Stimulated activated CD8-positive, alpha-beta memory T cell treated with anti-CD3 and anti-CD28 coated beads, Interleukin-12 subunit alpha, Interleukin-12 subunit beta, amount 100 ng/mL, for 24 hours (primary cell): ENCODE data around the gene APAF1.
"Not testable (repeated sequence)": the region's sequence is repeated elsewhere in the genome, so short reads cannot be mapped to it uniquely, and the experiment has no call there.

Source experiments
- DNase-seq: peaks from one replicate; pipeline ENCODE4 v3.0.0-alpha.2; 2020; ENCODE audit errors: extremely low read depth

Gene APAF1

DNA sequence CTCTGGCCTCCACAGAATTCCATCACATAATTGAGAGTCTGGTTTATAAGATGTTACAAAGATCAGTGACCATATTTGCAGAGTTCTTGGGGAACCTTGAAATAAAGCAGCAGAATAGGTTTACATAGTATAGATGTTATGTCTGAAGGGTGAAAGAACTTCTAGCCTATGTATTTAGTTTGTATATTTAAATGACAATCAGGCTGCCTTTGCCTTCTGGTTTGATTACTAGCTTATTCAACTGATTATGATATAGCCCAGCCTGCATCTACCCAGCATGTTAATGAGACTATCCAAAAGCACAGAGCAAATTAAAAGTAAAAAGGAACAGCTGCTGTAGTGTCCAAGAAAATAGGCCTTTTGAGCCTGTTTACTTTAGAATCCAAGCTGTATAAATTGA is 85.3 kb downstream of the APAF1 start:
- no peak for DNase-seq

DNA sequence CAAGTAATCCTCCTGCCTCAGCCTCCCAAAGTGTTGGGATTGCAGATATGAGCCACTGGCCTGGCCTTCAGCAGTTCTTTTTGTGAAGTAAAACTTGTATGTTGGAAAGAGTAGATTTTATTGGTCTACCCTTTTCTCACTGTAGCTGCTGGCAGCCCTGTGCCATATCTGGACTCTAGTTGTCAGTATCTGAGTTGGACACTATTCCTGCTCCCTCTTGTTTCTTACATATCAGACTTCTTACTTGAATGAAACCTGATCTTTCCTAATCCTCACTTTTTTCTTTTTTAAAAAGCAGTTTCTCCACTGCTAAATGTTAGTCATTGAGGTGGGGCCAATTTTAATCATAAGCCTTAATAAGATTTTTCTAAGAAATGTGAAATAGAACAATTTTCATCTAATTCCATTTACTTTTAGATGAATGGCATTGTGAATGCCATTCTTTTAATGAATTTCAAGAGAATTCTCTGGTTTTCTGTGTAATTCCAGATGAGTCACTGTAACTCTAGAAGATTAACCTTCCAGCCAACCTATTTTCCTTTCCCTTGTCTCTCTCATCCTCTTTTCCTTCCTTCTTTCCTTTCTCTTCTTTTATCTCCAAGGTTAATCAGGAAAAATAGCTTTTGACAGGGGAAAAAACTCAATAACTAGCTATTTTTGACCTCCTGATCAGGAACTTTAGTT is 88.7 kb downstream of the APAF1 start:
- DNase-seq: no peak

DNA sequence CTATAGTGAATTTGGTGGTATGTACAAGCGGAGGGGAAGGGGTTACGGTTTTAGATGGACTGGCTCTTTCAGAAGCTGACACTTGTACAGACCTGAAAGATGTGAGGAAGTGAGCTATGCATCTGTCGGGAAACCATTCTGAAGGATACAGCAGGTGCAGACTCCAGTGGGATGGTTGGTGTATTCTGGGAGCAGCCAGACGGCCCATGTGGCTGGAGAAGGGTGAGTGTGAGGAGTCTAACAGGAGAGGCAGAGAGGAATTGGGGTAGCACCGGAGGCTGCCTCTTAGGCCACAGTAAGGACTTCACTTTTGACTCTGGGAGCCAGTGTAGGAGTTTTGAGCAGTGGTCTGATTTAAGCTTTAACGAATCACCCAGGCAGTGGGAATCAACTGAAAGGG is 90.7 kb downstream of the APAF1 start:
- no peak for DNase-seq

DNA sequence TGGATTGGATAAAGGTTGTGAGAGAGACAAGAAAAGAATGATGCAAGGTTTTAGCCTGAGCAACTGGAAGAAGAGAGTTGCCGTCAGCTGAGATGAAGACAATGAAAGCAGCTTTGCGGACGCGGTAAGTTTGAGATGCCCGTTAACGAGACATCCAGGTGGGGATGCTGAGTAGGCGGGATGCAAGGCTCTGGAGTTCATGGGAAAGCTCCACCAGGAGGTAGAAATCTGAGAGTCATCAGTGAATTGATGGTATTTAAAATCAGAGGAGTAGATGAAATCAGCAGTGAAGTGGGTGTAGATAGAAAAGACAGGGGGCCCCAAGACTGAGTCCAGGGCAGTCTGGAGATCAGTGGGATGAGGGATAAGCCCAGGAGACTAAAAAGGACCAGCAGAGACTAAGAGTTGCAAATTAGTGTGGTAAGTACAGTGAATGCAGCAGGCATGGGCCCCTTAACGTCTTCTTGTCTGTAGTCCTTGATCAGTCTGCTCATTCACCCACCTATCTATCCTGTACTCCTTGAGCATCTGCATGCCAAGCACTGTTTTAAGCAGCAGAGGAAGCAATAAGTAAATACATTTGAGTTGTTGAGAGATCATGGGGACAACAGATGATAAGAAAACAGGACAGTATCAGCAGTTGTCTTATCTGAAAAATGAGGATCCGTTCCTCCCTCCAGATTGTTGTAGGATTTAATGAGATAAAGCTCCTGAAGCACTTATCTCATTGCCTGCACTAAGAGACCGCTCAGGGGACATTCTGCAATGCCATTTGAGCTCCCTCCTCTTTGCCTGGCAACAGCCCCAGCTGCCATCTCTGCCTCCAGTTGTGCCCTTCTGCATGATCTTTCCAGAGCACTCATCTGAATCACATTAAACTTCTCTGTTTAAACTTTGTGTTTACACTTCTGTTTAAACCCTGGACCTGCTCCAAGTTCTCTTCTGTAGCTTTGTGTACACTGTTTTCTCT is 91.5 kb downstream of the APAF1 start:
- DNase-seq: no peak

DNA sequence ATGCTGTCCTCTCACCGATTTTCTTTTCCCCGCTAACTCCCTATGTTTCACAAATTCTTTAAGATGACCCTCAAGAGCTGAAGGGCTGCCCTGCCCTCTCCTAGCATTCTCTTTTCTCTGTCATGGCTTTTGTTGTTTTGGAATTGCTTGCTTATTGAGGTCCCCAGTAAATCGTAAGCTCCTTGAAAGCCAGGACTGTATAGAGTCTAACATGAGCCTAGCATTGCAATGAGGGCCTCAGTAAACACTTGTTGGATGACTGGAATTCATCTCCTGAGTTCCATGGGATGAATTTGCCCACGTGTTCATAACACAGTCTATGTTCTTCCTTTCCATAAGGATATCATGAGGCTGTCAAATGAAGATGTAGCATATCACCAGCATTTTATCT is 92.2 kb downstream of the APAF1 start:
- no peak for DNase-seq

DNA sequence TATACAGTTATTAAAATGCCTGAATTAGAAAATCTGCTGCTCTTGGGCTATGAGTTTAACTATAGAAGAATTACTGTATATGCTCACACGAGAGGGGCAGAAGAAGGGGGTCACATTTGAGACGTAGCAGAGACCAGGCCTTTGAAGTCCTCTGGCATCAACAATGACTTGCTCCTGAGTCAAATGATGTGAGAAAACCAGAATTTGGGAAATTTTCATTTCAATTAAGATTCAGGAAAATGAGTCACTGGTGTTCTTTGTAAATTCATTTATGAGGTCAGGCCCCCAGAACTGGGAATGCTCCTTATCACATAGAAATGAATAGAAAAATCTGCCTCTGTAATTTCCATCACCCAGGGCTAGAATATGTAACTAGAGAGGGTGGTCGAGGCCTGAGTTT is 92.9 kb downstream of the APAF1 start:
- no peak for DNase-seq

DNA sequence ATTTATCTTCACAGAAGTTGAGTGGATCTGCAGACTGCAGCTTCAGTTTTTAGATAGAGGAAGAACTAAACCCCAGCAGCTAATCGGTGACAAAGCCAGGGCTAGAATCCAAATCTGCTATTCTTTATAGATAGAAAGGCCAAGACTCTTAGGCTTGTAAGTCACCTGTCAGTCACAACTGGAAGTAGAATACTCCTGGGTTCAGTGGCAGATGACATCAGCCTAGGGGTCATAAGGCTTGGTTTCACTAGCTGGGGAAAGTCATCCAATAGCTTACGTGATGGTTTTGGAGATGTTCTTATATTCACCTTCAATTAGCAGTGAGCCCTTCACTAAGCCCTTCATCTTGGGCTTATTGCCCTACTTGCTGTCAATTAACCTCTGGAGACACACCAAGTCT is 93.4 kb downstream of the APAF1 start:
- no peak for DNase-seq

DNA sequence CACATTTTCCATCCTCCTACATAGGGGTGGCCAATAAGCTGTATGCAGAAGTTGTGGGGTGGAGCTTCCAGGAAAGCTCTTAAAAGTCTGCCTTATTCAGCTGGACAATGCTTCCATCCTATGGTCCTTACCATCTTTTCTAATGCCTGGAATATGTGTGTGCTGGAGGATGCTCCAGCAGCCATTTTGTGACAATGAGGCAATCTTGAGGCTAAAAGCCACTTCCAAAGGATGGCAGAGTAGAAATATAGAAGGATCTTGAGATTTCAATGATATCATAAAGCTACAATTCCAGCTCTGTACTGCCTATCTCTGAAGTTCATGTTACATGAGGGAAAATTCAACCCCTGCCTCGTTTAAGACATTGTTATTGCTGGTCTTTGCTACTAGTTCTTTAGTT is 95.7 kb downstream of the APAF1 start:
- no peak for DNase-seq

DNA sequence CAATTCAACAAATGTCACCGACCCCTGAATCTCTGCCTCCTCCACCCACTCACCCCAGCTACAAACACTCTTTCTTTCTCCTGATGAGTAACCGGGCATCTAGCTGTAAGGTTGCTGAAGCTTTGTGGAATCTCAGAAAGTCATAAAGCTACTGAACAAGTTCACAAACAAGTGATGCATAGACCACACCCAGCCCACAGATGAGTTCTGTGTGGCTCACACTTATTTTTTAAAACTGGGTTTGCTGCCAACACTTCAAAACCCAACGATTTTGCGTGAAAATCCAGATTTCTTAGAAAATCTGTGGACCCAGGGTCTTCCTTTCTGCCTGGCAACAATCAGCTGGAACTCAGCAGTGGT is 96.1 kb downstream of the APAF1 start:
- no peak for DNase-seq

DNA sequence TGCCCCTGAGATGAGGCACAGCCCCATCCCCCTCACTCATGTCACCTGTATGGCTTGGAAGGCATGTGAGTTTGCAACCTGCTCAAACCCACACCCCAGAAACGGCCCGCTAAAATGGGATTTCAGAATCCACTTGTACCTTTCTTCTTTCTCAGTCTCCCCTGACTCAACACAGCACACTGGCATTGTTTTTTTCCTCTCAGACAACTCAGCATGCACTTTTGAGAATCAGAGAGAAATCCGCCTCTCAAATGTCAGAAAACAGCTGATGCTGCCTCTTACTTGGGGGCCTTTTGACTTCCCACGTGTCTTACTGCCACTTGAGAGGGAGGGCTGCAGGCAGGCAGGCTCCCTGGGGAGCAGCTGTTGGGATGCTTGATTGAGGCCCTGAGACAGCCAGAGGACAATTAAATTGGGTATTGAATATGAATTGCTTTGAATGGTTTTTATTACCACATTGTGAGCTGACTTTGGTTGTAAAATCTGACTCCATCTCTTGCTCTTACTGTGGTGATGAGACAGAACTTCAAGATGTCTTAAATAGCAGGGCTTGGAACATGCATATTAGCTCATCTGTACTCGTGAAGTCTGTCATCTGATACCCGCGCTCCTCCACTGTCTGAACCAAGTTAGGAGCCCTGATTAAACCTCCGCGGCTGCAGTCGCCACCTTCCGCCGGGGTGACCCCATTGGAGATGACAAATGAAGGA is 96.6 kb downstream of the APAF1 start:
- DNase-seq: no peak

DNA sequence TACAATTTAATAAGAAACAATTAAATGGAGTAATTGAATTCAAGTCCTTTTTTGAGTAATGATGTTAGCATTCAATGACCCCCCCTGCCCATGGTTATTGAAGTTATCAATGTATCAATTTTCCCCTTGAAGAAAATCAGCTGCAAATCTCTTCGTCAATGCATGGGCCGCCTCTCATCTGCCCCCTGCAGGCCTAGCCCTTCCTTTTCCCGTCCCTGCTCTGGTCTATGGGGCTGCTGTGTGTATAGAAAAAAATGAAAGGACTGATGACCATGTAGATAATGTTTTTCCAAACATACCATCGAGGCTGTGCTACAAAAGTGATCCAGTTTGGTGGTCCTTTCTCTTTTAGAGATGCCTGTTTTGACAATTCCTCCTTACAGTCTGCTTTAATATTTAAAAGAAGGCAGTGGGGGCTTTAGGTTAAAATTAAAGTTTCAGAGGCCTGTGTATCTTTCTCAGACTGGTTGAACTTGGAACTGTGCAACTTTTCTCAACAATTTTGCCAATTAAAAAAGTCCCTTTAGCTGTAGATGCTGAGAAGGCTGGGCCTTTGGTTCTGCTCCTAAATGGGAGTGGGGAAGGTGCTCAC is 98.4 kb downstream of the APAF1 start:
- DNase-seq: no peak

DNA sequence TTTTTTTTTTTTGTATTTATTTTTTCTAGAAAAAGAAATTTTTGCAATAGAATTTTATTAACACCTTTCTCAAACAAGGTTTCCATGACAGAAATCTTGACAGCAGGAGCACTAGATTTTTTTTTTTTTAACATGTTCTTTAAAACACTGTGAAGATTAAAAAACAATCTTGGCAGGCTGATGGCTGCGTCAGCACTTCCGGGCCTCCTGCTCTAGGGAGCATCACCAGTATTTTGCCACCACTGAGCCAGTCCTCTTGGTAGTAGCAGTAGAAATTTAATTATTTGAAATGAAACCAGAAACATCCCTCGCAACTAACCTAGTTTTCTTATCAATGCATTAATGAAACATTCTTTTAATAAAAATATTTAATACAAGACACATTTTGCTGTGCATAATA is 99.6 kb downstream of the APAF1 start:
- DNase-seq: no peak

DNA sequence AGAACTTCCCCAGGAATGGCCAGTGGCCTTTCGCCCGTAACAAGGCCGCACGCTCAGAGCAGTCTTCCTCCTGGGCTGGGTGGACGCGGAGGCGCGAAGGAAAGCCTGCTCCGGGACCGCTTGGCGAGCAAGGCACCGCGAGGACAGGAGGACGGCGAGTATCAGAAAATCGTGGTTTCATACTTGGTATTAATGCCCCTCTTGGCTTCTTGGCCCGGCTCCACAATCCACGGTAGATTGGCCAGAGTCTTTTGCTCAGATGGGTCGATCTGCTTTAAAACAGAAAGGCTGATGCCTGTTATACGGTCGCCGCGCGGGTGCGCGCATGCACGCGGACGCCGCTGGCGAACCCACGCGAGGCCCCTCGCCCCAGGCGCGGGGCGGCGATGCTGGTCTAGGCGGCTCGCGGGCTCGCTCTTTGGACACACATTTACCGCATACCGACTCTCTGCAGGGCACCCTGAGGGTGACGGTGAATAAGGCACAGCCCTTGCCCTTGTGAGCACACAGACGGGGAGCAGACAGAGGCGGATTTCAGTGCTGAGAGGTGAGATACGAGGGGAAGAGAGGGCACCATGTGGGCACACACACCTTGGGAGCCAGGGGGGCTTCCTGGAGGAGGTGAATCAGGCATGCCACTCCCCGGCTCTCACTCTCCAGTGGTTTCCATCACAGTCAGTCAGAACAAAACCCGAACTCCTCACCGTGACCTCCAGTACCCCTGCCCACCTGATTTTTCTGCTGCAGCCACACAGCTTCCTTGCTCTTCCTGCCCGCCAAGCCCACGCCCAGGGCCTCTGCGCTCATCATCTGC is 100.7 kb downstream of the APAF1 start:
- DNase-seq: no peak

DNA sequence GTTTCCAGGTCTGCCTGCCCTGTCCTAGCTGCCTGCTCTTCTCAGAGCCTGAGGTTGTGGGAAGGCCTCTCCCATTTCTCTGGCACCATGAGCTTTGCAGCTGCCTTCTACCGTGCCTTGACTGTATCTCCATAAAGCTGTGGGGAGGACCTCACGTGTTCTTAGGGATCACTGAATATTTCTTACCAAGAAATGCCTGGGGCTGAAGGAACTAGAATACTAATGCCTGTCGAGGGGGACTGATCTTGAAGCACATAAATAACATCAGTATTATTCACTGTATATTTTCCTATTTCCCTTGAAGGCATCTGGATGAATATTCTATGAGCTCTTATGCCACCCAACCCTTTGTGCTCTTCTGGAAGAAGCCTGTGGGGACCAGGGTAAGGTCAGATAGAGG is 103.4 kb downstream of the APAF1 start:
- no peak for DNase-seq

DNA sequence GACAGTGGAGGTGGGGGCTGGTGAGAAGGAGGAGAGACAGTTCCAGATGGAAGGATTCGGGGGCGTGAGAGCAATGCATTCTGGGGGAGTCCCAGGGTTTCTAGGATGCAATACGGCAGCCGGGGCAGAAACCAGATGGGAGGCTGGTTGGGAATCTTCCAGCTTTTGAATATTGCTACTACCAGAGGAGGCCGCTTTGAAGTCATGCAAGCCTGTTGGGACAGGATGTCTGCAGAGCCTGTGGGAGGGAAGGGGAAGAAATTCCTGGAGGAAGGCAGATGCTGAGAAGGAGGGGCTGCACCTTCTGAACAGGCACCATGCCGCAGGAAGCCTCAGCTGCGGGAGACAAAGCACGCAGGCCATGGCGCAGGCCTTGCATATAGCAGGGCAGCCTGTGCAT is 105.4 kb downstream of the APAF1 start:
- DNase-seq: no peak

DNA sequence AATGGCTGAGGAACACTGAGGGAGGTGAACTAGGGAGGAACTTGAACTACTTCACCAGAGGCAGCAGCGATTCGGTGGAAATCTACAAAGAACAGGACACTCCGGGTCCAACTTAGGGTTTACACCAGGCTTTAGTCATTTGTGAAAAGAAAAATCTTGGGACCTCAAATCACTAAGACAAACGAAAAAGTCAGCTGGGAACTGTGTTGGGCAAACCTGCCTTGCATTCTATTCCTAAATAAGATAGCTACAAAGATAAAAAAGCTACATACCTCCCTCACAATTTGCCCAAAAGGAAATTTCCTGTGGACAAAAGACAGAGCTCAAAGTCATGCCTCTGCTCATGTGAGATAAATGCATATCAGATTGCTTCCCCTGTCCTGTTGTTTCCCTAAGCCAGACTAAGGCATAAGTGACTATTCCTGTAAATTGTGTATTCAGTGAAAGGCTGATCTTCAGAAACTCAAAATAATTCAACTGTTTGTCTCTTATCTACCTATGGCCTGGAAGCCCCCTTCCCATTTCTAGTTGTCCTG is 106.6 kb downstream of the APAF1 start:
- DNase-seq: no peak

DNA sequence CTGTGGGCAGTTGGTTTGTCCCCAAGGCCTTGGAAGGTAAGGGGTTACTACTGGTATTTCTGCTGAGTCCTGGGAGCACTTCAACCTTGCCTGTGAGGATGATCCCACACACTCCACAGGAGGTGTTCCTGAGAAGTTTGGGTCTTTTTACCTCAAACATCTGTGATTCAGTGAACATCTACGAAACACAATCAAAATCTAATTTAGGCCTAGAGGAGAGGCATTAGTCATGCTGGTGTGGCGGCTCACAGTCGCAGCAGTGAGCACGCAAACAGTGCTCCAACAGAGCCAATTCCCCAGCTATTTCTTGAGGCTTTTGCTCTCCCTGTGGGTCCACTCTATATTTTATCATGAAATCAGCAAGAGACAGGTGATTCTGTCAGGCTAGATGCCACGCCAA is 107.6 kb downstream of the APAF1 start:
- DNase-seq: no peak

DNA sequence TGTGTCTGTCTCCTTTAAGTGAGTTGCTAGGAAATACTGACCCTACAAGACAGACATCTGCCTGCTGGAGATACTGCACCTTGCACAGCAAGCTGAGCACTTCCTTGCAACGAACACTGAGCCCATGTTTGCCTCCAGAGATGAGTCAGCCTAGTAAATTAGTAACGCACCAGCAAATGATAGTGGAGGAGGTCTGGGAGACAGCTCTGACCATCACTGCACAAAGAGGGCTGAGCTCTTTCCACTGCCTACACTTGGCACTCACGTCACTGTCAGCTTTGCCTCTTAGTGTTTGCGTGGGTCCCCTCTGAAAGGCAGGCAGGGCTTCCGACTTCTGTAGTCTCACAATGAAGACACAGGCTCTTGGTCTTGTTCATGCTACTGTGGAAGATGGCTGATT is 109.0 kb downstream of the APAF1 start:
- DNase-seq: no peak

DNA sequence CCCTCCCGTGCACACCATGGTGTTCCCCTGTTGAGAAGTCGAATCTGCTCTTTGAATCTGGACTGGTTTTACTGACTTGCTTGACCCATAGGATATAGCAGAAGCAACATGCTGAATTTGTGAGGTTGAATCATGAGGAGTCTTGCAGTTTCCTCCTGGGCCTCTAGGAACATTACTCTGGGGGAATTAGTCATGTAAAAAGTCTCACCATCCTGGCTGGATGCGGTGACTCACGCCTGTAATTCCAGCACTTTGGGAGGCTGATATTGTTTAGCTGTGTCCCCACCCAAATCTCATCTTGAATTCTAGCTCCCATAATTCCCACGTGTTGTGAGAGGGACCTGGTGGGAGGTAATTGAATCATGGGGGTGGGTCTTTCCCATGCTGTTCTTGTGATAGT is 110.8 kb downstream of the APAF1 start:
- DNase-seq: not testable (repeated sequence)

DNA sequence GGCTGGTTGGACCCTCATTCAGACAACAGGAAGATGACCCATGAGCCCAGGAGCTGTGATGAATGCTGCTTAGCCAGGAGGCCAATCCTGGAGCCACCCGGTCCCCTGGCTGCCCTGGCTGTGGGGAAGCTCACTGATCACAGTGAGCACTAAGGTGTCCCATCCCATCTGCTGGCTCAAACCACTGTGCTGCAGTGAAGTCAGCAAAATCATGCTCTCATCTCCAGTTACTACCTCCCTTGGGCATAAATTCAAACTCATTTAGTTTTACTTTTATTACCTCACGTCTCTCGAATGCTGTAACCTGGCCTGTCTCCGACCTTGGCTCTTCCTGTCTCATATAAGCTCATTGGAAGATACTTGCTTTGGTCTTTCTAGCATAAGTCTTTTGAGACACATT is 112.4 kb downstream of the APAF1 start:
- DNase-seq: no peak

DNA sequence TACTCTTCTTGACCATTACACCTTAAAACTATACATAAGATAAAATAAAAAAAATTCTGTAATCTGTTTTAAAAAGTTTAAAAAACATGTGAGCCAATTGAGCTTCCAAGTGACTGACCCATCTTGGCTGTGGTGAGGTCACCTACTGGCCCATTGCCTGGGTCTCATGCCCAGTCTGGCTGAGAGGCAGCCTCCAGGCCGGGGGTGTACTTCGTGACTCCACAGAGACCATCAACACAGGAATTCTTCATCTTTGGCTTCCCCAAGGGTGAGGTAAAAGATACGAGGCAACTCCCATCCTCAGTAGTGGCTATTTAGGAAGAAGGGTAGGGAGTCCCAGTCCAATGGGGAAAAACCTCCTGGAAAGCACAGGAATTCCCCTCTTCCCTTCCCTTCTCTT is 113.2 kb downstream of the APAF1 start:
- no peak for DNase-seq
